Vagina (tissue), 2 donors: Measurements from ENCODE around the gene PIGS. TPM values are rescaled to one million over a fixed set of nuclear protein-coding genes. Genes with fewer than 3 reads are reported as not detected.
A peak's percentile ranks its signal among the peaks of the same experiment; 100 is the strongest.

Experiments used
- DNase-seq, 2 donors: peaks; one replicate each; pipeline ENCODE4 v3.0.0-alpha.2; 2017; ENCODE audit errors: extremely low spot score in 2 of 2
- H3K27ac ChIP-seq: fragments of 200-600 bp; sonication (generic); one replicate; pipeline ENCODE4 v1.5.1; 2019
- H3K27me3 ChIP-seq: fragments of 200-600 bp; sonication (generic); one replicate; pipeline ENCODE4 v1.5.1; 2019
- H3K36me3 ChIP-seq, 2 donors: fragments of 200-600 bp; sonication (generic); one replicate each; pipeline ENCODE4 v1.5.1; 2017 to 2019
- H3K4me1 ChIP-seq: fragments of 200-600 bp; sonication (generic); one replicate; pipeline ENCODE4 v1.5.1; 2019
- H3K4me3 ChIP-seq, 2 donors: fragments of 200-600 bp; sonication (generic); 1 replicate in 1 of 2; 2 replicates in 1 of 2; pipeline ENCODE4 v1.5.1; 2016 to 2019
- H3K9me3 ChIP-seq: fragments of 200-600 bp; sonication (generic); one replicate; pipeline ENCODE4 v1.5.1; 2019
- POLR2A ChIP-seq, 2 donors: fragments of 450-650 bp; IDR thresholded peaks; one replicate each; pipeline ENCODE4 v1.6.1; 2017; ENCODE audit warnings: antibody characterized with exemption in 2 of 2, mild to moderate bottlenecking in 2 of 2, moderate library complexity in 2 of 2
- POLR2AphosphoS5 ChIP-seq, 2 donors: sonication (generic); formaldehyde crosslinking; IDR thresholded peaks; one replicate each; pipeline ENCODE4 v1.9.0; 2017; ENCODE audit warnings: antibody characterized with exemption in 2 of 2, mild to moderate bottlenecking in 2 of 2, low read depth in 1 of 2; ENCODE audit not compliant: insufficient read depth in 1 of 2
- intact Hi-C: fragments of 100-400 bp; cut with DNase I; formaldehyde crosslinking; loops from one replicate; pipeline ENCODE4 v1.15.1; 2023
- total RNA-seq: library from RNA; depleted of rRNA; stranded (reverse); fragments of >200 nt; gene quantifications from one replicate; pipeline ENCODE4 v1.2.3, GENCODE V29; 2016
- TF ChIP-seq, protein P1 (sequence below), 3 experiments: fragments of 450-650 bp in 2 of 3; fragments of 200-600 bp in 1 of 3; sonication (generic) in 1 of 3; IDR thresholded peaks; one replicate each; pipeline ENCODE4 v1.5.1; 2017 to 2019; ENCODE audit warnings: antibody characterized with exemption in 3 of 3, mild to moderate bottlenecking in 2 of 3, moderate library complexity in 2 of 3

The PIGS gene
- total RNA-seq, 1 donor from 2014 or later, result 22.8 TPM

DNA sequence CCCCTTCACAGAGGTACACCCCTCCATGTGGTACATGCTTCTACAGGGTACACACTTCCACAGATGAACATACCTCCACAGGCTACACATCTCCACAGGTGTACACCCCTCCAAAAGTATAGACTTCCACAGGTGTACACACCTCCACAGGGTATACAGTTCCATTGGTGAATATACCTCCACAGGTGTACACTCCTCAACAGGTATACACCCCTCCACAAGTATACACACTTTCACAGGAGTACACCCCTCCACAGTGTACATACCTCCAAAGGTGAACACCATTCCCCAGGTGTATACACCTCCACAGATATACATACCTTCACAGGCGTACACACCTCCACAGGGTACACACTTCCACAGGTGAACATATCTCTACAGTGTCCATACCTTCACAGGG, 55.8 kb downstream of the PIGS start:
- TF ChIP-seq, protein P1, sequence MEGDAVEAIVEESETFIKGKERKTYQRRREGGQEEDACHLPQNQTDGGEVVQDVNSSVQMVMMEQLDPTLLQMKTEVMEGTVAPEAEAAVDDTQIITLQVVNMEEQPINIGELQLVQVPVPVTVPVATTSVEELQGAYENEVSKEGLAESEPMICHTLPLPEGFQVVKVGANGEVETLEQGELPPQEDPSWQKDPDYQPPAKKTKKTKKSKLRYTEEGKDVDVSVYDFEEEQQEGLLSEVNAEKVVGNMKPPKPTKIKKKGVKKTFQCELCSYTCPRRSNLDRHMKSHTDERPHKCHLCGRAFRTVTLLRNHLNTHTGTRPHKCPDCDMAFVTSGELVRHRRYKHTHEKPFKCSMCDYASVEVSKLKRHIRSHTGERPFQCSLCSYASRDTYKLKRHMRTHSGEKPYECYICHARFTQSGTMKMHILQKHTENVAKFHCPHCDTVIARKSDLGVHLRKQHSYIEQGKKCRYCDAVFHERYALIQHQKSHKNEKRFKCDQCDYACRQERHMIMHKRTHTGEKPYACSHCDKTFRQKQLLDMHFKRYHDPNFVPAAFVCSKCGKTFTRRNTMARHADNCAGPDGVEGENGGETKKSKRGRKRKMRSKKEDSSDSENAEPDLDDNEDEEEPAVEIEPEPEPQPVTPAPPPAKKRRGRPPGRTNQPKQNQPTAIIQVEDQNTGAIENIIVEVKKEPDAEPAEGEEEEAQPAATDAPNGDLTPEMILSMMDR (IDR thresholded peaks at IDR 0.05), result no peak
- TF ChIP-seq POLR2A (IDR thresholded peaks at IDR 0.05) (no peak), POLR2AphosphoS5 (IDR thresholded peaks at IDR 0.05; ENCODE audit: insufficient read depth in 1 of 2, low read depth in 1 of 2) (no peak)
- no peaks in the 10 kb centered on the region for H3K27me3 ChIP-seq
- intact Hi-C loops, result no loop called here
- H3K4me1 ChIP-seq, result peaks cover 18% of the 10 kb centered on the region
- no peak for DNase-seq
- no peaks in the 10 kb centered on the region for H3K36me3 ChIP-seq
- no peak overlapping the region for H3K27ac ChIP-seq
- no peaks in the 10 kb centered on the region for H3K9me3 ChIP-seq
- H3K4me3 ChIP-seq, result no peak overlapping the region

DNA sequence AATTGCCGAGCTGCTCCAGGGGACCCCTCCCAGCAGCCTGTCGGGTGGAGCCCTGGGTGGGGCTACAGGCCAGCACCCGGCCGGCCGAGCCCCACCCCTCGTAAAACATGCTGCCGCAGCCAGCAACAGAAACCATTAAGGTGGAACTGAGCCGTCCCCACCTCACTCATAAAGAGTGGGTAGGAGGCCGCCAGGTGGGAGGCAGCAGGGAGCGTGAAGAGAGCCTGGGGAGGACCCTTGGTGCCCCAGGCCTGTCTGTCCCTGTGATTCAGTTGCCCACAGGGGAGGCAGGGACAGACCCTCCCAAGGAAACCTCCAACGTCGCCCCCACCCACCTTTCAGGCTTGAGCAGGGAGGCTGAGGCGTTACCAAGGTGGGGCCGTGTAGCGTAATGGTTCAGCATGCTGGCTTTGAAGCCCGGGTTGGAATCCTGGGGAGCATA, 56.7 kb downstream of the PIGS start:
- Histone ChIP-seq H3K4me3 (no peak overlapping the region), H3K9me3 (no peaks in the 10 kb centered on the region), H3K36me3 (no peaks in the 10 kb centered on the region), H3K4me1 (peaks cover 18% of the 10 kb centered on the region), H3K27me3 (no peaks in the 10 kb centered on the region), H3K27ac (peak overlapping the region; percentile 56)
- TF ChIP-seq POLR2AphosphoS5 (IDR thresholded peaks at IDR 0.05; ENCODE audit: insufficient read depth in 1 of 2, low read depth in 1 of 2), result no peak
- TF ChIP-seq POLR2A (IDR thresholded peaks at IDR 0.05), result no peak
- TF ChIP-seq, protein P1 (IDR thresholded peaks at IDR 0.05), result no peak
- no peak for DNase-seq
- intact Hi-C loops, result no loop called here

DNA sequence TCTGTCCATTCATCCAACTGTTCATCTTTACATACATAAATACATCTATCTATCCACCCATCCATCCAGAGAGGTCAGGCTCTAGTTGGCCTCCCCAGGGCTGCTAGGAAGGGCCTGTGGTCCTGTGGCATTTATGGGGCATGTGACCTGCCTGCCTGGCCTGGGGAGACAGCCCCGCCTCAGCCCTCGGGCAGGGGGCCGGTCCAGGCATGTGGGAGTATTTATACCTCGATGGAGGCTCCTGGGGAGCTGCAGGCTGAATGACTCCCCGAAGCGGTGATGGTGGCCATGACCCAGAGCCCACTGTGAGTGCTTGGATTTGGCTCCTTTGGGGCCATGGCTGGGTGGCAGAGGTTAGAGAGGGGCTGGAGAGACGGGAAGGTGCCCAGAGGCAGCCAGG, 57.8 kb downstream of the PIGS start:
- intact Hi-C loops, result no loop called here
- Histone ChIP-seq H3K4me1 (peaks cover 24% of the 10 kb centered on the region), H3K36me3 (no peaks in the 10 kb centered on the region), H3K27ac (no peak overlapping the region), H3K9me3 (no peaks in the 10 kb centered on the region), H3K27me3 (no peaks in the 10 kb centered on the region), H3K4me3 (no peak overlapping the region)
- TF ChIP-seq, protein P1 (IDR thresholded peaks at IDR 0.05), result no peak
- DNase-seq, result no peak

DNA sequence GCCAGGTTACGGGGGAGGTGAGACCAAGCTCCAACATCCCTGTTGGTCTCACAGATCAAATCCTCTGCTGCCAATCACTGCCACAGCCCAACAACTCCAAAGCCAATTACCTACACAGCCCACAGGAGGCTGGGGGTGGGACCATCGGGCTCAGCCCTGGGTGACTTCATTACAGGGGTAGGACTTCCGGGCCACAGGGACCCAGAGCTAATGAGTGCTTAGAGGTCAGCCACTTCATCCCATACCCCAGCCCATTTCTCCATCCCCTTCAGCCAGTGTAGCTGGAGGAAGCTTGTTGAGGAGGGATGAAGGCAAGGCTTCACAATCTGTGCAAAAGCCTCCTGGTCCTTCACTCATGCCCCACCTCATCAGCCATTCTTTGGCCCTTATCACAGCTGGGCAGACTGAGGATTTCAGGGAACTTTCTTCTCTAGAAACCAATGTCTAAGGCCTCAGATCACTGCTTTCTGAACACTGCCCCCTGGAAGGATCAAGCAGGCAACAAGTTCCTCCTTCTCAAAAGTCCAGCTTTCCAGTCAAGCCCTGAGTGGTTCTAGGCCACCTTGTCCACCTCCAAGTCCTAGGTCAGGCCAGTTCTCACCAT, 59.4 kb downstream of the PIGS start:
- TF ChIP-seq POLR2A (IDR thresholded peaks at IDR 0.05), result no peak
- TF ChIP-seq, protein P1 (IDR thresholded peaks at IDR 0.05), result no peak
- TF ChIP-seq POLR2AphosphoS5 (IDR thresholded peaks at IDR 0.05; ENCODE audit: insufficient read depth in 1 of 2, low read depth in 1 of 2), result no peak
- no peaks in the 10 kb centered on the region for H3K27me3 ChIP-seq
- no peaks in the 10 kb centered on the region for H3K9me3 ChIP-seq

DNA sequence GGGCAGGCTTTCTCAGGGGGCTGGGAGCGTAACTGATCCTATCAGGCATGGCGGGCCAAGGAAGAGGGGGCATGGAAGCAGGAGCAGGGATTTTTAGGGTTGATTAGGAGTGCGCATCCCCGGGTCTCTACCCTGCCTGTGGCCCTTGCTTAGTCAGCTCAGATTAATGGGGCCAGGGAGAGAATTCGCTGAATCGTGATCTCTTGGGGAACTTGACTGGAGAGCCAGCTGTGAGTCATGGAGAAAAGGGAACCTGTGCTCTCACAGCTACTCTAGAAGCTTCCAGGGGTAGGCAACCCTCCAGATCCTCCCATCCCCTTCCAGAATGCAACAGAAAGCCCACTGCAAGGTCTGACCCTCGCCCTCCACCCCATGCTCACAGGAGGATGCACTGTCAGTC, 61.5 kb downstream of the PIGS start:
- no peak for DNase-seq
- no peak overlapping the region for H3K4me3 ChIP-seq
- no peaks in the 10 kb centered on the region for H3K27me3 ChIP-seq
- H3K9me3 ChIP-seq, result no peaks in the 10 kb centered on the region
- TF ChIP-seq POLR2A (IDR thresholded peaks at IDR 0.05), result no peak
- no peak for TF ChIP-seq POLR2AphosphoS5 (IDR thresholded peaks at IDR 0.05; ENCODE audit: insufficient read depth in 1 of 2, low read depth in 1 of 2)
- TF ChIP-seq, protein P1 (IDR thresholded peaks at IDR 0.05), result no peak
- intact Hi-C loops, result no loop called here
- H3K36me3 ChIP-seq, result no peaks in the 10 kb centered on the region
- no peak overlapping the region for H3K27ac ChIP-seq
- peaks cover 31% of the 10 kb centered on the region for H3K4me1 ChIP-seq

More for the DNA sequence above, 59.4 kb downstream of the PIGS start:
- no peak overlapping the region for H3K4me3 ChIP-seq
- DNase-seq, result no peak
- H3K36me3 ChIP-seq, result no peaks in the 10 kb centered on the region
- intact Hi-C loops, result no loop called here
- H3K27ac ChIP-seq, result no peak overlapping the region
- H3K4me1 ChIP-seq, result peaks cover 24% of the 10 kb centered on the region
